Testis (tissue), 2 donors: ENCODE data around the gene ITGB2.

Experiments
- POLR2A ChIP-seq: fragments of 450-650 bp; IDR thresholded peaks from one replicate; pipeline ENCODE4 v1.6.1; 2017; ENCODE audit warnings: antibody characterized with exemption, mild to moderate bottlenecking, moderate library complexity
- TF ChIP-seq, protein P1 (sequence below), 3 experiments: fragments of 450-650 bp in 2 of 3; fragments of 200-600 bp in 1 of 3; sonication (generic) in 1 of 3; IDR thresholded peaks; one replicate each; pipeline ENCODE4 v1.5.1; 2016 to 2019; ENCODE audit warnings: antibody characterized with exemption in 3 of 3, mild to moderate bottlenecking in 2 of 3, moderate library complexity in 1 of 3

DNA sequence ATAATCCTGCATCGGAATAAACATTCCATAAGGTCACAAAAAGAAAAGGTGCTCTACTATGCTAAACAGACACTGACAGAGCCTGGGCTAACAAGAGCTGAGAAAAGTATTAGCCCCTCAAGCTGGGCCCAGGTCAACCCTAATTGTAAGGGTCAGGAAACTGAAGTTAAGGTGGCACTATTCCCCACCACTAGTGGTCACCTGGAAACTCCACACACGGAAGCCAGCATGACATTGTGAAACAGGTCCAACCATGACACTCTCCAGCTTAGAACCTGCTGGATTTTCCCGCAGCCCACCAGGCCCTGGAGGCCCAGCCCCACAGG is 48.4 kb downstream of the ITGB2 start:
- TF ChIP-seq, protein P1, sequence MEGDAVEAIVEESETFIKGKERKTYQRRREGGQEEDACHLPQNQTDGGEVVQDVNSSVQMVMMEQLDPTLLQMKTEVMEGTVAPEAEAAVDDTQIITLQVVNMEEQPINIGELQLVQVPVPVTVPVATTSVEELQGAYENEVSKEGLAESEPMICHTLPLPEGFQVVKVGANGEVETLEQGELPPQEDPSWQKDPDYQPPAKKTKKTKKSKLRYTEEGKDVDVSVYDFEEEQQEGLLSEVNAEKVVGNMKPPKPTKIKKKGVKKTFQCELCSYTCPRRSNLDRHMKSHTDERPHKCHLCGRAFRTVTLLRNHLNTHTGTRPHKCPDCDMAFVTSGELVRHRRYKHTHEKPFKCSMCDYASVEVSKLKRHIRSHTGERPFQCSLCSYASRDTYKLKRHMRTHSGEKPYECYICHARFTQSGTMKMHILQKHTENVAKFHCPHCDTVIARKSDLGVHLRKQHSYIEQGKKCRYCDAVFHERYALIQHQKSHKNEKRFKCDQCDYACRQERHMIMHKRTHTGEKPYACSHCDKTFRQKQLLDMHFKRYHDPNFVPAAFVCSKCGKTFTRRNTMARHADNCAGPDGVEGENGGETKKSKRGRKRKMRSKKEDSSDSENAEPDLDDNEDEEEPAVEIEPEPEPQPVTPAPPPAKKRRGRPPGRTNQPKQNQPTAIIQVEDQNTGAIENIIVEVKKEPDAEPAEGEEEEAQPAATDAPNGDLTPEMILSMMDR (IDR thresholded peaks at IDR 0.05), result no peak
- TF ChIP-seq POLR2A, result no peak
